GM13976 (cell line): Measurements from ENCODE around the gene CHD1.

Experiments used
- DNase-seq: peaks from one replicate; pipeline ENCODE4 v3.0.0; 2012; ENCODE audit warnings: low spot score
- CTCF ChIP-seq: IDR thresholded peaks from 2 replicates; pipeline ENCODE4 v1.5.1; 2012; ENCODE audit warnings: borderline replicate concordance, mild to moderate bottlenecking; ENCODE audit not compliant: insufficient read depth; ENCODE audit errors: extremely low read depth, missing control alignments, control extremely low read depth
- in situ Hi-C: fragments of 300-500 bp; cut with MboI; formaldehyde crosslinking; loops from one replicate; pipeline ENCODE4 v1.12.0; 2022; ENCODE audit warnings: low sequenced_read_pairs, mixed read lengths, inconsistent platforms; ENCODE audit not compliant: unreplicated experiment

Gene CHD1

DNA sequence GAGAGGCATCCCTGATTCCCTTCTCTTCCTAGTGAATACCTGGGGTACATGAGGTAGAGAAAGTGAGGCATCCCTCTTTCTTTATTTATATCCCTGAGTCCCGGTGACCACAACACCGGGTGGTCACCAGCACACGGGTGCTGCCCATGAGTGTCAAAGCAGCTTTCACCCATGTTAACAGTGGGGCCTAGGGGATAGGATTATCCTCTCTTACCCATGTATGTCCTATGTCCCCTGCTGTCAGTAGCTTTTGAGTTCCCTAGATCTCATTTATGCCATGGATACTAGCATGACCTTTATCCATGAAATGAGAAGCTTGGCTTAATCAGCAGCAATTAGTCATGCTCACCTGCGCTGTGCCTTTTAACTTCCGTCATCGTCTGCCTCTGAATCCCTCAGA is 83.9 kb downstream of the CHD1 start:
- in situ Hi-C loops, result no loop called here
- DNase-seq, result no peak
- TF ChIP-seq CTCF, result no peak

DNA sequence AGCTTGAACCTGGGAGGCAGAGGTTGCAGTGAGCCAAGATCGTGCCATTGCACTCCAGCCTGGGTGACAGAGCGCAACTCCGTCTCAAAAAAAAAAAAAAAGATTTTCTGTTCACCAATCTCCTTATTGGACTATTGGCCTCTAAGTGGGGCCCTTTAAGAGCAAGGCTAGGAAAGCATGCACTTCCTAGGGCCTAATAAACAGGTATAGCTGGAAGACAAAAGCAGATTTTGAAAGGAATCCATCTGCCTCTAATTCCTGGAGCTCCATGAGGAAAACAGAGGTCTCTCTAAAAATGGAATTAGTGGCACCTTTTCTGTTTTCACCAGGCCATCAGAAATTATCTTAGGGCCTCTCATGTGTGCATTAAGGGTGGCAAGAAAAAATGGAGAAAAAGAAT is 85.3 kb downstream of the CHD1 start:
- TF ChIP-seq CTCF, result no peak
- in situ Hi-C loops, result no loop called here
- no peak for DNase-seq

DNA sequence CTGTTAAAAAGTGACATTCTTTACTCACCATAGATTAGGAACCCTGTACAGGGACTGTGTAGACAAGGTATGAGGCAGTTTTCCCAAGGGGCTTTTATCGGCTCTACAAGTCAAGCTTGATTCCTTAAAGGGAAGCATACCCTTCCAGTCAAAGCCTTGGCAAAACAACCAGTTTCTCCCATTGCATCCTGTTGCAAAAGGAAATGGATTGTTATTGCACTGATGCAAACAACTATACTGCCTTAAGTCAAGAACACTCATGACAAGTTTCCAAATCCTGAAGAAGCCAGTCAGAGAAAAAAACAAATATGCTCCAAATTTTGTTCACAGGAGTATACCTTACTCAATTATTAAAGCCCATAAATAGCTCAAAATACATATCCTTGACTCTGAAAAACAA is 87.9 kb downstream of the CHD1 start:
- no peak for TF ChIP-seq CTCF
- DNase-seq, result no peak
- in situ Hi-C loops, result no loop called here

- in situ Hi-C loops, result no loop called here
- no peak for TF ChIP-seq CTCF
- DNase-seq, result peak; percentile 37
Observed at GRCh38 chr5:98839469-98840383, 89.1 kb downstream of the CHD1 start.

GRCh38 chr5:98836175-98836574 is 92.6 kb downstream of the CHD1 start:
- in situ Hi-C loops, result no loop called here

More at GRCh38 chr5:98836175-98836574, 92.6 kb downstream of the CHD1 start:
- TF ChIP-seq CTCF, result no peak
- DNase-seq, result no peak
